GM19025 (cell line): ENCODE data around the gene SDC1.
"Not testable (repeated sequence)": the region's sequence is repeated elsewhere in the genome, so short reads cannot be mapped to it uniquely, and the experiment has no call there.

ENCODE experiments used
- ATAC-seq: cut with Tn5 transposase; IDR thresholded peaks from one replicate; pipeline ENCODE4 v1.9.1; 2021; ENCODE audit warnings: mild to moderate bottlenecking, low read depth, moderate library complexity; ENCODE audit not compliant: unreplicated experiment

SDC1 gene

DNA sequence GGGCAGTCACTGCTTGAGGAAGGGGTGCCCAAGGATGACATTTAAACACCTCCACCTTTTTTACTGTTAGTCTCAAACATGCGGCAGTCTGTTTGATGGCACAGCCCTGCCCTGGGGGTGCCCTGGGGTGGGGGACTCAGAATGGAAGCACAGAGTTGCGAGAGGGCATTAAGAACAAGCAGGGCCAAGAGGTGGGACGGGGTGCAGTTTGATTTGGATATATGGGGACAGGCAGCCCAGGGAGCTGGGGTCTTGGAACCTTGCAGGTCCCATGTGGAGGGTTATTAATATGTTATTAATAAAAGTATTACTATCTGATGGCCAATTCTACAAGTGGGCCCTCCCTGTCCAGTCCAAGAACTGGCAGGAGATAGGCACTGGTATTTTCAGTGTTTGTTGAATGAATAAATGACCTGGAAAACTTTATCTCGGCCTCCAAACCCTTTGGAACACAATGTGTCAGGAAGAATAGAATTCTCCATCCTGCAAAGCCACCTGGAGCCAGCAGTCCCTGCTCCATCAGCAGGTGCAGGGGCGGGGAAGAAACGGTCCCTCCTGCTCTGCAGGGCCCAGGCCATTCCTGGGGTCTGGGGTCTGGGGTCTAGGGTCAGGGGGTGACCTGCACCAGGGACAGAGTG lies 25.2 kb downstream of the SDC1 start:
- ATAC-seq: no peak

DNA sequence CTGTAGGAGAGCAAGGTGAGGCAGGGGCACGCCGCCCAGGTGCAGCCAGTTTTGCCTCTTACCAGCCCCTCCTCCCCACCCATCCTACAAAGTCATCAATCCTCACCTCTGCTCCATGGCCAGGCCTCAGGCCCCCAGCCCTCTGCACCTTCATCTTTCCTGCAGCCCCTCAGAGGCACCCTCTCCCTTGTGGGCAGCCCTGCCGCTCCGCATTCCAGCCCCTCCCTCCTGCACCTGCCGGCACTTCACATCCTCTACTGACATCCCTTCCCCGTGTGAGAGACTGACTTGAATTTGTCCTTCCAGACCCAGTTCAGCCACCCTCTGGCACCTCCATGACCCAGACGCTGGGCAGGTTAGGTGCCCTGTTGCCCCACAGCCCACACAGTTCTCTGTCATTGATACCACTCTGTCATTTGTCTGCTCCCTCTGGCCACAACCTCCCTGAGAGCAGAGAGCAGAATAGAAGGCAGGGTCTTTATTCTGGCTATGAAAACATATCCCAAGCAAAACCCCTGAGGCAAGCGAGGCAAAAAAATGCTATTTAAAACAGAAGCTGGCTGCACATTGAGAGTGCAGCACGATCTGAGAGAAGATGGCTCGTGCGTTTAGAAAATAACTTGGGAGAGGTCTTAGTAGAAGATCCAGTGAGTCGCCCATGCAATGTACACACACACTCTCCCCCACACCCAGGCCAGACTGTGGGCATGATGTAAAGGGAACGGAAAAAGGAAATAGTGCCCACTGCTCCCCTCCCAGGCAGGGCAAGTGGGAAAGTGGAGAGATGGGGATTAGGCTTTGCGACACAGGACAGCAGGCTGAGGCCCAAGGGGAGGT lies 25.9 kb downstream of the SDC1 start:
- ATAC-seq: no peak

DNA sequence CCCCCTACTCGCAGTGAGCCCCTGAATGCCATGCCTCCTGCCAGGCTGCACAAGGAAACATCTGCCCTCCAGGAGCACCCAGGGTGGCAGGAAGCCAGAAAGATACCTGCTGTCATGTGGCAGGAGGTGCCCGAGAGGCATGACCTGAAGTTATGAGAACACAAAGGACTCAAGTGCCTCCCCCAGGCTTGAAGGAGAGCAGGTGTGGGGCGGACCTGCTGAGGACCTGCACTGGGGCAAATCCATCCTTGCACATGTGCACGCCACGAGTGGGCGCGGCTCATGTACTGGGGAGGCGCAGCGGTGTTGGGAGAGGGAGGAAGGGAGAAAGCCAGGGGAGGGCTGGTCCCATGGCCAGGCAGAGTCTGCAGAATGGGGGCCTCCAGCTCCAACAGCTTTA lies 26.9 kb downstream of the SDC1 start:
- no peak for ATAC-seq

DNA sequence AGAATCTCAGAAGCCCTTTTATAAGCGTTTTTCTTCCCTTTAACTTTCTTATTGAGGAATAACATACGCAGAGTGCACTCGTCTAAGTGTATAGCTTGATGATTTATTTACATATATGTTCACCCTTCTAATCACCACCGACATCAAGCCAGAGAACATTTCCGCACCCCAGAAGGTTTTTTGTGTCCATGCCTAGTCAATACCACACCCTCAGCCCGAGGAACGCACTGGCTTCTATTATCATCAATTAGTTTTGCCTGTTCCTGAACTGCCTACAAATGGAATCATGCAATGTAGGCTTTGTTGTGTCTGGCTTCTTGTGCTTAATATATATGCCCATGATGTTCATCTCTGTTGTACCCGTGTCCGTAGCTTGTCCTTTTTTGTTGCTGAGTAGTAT lies 27.7 kb downstream of the SDC1 start:
- no peak for ATAC-seq

DNA sequence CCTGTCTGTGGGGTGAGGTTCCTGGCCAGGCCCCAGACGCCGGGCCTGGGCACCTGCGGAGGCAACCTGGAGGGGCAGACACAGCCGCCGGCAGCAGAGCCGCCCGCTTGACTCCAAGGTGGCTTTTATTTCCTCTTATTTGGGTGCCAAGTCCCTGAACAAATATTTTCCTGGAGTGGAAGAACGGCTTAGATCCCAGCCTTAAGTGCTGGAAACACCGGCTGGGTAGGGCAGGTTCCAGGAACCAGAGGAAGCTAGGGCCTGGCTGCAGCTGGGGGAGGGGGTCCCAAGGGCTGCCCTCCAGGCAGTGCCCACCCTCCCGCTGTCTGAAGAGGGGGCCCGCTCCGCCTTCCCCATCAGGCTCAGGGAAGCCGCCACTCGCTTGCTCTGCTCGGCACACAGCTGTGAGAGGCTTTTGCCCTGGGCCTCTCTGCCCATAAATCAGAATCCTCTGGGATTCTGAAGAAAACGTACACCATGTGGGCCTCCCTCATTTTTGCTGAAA lies 28.2 kb downstream of the SDC1 start:
- ATAC-seq: no peak

DNA sequence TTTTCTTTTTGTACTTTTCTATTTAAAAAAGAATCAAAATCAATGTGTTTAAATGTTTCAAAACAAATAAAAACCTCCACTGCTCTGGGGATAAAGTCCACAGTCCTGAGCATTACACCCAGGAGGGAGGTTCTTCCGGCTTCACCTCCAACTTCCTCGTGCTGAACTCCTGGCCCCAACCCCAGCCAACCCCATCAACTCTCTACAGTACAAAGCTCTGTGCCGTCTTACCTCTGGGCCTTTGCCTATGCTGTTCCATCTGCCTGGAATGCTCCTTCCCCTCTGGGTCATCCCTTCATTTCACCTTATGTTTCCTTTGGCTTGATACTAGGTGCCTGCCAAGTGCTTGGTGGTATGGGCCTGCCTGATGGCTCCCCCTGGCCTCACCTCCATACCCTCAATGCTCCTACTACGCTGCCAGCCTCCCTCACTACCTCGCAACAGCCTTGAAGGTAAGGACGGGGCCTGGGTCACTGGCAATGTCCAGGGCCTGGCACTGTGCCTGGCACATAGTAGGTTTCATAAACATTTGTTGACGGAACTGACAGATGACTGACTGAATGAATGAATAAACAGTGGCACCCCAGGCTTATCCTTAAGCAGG lies 28.8 kb downstream of the SDC1 start:
- no peak for ATAC-seq

DNA sequence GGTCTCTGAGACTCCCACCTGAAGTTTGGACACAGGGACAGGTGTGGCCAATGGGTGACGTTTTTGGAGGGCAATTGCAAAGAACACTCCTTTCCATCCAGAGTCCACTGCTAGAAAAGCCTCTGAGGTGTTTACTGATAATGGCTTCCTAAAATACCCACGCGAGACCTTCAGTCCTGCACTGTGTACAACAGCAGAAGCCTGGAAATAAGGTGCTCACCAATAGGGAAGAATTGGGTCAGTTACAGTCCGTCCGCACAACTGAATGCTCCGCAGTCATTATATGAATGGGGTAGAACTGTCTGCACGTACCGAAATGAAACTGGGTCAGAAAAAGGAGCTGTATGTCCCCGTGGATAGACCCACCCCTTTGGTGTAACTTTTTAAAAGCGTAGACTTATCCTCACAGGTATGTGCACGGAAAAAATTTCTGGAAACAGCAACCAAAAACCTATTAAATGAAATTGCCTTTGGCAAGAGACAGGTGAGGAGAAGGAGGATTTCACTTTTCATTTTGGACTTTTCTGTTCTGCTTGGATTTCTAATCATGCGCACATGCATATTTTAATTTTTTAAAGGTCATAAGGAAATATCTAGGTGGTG lies 29.4 kb downstream of the SDC1 start:
- ATAC-seq: no peak

DNA sequence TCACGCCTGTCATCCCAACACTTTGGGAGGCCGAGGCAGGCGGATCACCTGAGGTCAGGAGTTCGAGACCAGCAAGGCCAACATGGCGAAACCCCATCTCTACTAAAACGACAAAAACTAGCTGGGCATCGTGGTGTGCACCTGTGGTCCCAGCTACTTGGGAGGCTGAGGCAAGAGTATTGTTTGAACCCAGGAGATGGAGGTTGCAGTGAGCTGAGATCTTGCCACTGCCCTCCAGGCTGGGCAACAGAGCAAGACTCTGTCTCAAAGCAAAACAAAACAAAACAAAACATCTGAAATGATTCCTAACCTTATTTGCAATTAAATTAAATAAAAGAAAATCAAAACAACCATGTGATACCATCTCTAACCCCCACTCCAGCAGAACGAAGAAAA lies 29.9 kb downstream of the SDC1 start:
- not testable (repeated sequence) for ATAC-seq

DNA sequence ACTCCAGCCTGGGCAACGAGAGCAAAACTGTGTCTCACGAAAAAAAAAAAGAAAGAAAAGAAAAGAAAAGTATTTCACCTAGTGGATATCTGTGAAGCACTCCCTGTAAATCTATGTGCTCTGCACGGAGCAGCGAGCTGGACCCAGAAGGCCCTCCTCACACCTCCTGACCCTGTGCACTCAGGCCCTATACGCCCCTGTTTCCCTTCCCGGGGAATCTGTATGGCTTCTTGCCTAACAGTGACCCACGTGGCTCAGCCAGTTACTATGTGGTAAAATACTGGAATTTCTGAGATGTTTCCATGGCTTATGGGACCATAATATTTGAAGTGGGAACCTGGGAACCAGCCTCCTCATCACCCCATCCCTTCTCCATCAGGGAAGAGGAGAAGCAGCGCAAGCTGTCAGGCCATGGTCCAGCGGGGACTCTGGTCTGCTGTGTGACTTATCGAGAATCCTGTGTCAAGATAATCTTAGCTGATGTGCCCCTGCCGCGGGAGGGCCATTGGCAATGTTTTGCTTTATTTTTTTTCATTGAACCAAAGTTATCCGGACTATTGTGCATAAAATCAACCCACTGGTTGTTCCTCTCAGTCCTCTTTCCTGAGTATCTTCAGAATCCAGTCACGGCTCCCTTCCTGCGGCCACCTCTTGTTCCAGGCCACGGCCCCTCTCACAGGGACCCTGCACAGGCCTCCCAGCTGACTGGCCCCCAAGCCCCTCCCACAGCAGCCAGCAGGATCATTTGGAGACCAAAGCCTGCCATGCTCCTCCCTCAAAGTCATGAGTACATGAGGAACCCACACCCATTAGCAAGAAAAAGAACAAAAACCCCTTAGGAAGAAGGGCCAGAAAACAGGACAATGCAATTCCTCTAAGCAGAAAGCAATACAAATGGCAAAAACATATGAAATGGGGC lies 30.6 kb downstream of the SDC1 start:
- no peak for ATAC-seq

DNA sequence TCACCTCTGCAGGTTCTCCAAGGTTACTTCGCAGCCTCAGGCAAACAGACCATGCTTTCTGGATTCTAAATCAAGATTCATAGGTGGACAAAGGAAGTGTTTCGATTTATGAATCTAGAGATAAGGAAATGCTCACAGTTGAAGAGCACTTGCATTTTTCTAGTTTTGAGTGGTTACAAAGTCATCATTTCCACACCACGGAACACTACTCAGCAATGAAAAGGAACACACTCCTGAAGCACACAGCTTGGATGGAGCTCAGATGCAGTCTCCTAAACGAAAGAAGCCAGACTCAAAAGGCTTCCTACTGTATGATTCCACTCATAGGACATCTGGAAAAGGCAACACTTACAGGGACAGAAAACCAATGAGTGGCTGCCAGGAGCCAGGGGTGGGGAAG lies 31.7 kb downstream of the SDC1 start:
- no peak for ATAC-seq

DNA sequence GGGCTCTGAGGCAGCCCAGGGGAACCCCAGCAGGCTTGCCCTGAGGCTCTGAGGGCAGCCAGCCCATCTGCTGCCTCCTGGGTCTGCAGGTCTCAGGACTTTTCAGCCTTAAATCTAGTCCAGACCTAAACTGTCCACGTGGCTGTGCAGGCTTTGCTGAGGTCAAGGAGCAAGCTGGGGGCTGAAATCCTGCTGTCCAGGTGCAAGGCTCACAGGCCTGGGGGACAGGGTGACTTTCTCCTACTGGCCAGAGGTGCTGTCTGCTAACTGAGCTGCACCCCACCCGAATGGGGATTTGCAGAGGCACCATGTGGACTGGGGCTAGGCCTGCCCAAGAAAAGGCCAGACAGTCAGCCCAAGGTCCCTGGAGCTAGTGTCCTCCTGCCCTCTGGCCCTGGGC lies 32.1 kb downstream of the SDC1 start:
- ATAC-seq: no peak

DNA sequence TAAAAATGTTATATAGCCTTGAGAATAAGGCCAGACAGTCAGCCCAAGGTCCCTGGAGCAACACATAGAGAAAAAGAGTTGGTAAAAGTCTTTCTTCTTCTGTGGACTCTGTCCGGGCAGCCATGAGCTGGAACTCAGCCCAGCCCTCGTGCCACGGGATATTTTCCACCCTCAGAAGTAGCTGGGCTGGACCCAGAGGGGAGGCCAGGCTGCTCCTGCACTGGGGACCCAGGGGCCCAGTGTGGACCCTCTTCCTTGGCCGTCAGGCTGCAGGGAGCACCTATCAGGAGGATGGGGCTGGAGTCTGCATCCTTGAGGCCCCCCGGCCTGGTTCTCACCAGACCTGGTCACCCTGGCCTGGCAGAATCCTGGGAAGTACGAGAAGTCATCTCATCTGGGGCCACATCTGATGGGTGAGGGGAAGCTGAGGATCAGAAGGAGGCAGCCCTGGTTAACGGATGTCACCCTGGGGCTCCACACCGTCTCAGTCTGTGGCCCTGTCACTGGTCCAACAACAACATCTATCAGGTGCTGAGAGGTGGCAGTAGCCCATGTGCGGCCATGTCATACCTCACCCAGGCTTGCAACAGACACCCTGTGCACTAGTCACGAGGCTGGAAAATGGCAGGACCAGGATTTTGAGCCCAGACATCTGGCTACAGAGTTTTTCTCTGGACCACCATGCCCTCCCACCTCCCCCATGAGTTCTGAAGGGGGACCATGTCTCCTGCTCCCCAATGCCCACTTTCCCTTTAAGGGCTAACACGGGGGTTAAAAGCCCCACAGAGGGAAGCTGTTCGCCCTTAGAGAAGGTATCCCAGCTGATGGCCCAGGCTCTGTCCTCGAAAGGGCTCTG lies 33.0 kb downstream of the SDC1 start:
- no peak for ATAC-seq

DNA sequence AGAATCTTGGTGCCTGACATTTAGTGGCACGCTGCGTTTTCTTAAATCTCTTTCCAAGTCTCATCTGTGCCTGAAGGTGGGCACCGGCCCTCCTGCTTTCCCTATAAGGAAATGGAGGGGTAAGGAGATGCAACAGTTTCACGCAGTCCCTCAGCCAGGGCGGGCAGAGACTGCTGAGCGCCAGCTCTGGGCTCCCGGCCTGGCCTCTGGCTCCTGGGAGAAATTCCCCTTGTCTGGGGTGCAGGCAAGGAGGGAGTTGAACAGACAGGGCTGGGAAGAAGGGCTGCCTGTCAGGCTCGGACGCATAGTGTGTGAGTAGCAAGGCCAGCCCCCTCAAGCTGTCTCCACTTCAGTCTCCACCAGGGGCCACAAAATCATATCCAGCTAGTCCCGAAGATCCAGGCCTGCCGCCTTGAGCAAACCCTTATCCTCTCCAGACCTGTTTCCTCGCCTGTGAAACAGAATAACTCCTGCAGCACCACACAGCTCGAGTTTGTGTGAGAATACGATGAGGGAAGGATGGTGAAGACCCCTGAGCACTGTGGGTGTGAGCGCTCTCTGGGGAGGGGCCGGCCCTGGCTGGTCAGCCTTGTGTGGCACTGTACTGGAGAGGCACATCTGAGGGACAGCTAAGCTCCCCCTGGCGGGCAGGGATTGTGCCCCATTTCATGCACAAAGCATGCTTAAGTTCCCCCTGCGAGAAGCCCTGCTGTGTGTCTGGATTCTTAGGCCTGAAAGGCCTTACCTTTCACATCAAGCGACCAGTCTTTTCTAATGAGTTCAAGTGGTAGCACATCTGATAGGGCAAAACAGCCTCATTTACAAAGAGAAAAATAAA lies 33.8 kb downstream of the SDC1 start:
- ATAC-seq: peak; percentile 51

DNA sequence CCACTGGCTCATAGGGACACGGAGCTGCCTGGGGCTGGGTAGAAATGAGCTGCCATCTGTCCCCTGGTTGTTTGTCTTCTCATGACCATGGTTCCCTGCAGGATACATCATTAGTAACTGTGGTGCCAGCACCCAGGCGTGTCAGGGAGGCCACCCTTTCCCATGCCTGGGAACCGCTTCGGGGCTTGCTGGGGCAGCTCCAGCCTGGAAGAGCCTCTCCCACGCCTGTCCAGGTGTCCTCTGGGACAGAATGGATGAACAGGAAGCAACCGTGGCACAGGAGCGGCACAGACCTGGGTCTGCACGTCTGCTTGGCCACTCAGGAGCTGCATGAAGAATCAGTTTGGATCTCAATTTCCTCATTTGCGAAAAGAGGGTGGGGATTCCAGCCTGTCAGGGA lies 34.8 kb downstream of the SDC1 start:
- no peak for ATAC-seq

DNA sequence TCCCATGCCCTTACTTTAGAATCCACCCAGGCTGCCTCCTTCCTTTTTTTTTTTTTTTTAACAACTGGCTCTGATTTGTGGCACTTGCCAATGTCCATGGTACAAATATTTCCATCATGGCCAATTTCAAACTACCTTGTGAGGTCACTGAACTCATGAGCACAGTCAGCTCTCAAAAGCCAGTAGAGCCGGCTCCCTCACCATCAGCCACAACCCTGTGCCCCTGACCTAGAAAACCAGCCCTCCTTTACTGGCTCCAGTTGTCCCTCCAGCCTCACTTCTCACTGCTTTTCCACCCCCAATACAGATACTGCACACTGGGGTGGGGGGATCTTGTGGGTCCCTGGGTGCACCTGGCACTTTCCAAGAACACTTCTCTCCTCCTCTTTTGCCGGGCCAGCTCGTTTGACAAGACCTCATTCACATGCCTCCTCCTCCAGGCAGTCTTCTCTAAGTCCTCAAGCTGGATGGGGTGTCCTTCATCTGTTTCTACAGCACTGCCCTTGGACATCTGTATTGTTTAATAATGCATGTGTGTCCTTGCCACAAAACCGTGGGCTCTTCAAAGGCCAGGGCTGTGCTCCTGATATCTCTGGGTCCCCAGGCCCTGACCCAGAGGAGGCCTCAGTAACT lies 35.5 kb downstream of the SDC1 start:
- ATAC-seq: no peak

DNA sequence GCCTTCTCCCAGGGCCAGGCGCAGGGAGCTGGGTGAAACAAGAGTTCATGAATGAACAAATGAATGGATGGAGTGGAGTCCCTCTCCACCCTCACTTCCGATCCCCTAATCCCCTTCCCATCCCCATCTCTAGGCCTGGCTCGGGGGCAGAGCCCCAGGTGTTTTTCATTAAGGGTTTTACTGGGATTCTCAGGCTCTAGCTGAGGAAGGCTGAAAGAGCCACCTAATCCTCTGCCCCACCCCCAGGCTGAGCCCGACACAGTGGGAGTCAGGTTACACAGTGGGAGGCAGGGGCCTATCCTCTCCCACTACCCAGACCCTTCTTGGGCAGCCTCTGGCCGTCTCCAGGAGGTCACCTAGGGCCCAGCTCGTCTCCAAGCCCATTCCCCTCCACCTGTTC lies 36.1 kb downstream of the SDC1 start:
- no peak for ATAC-seq

DNA sequence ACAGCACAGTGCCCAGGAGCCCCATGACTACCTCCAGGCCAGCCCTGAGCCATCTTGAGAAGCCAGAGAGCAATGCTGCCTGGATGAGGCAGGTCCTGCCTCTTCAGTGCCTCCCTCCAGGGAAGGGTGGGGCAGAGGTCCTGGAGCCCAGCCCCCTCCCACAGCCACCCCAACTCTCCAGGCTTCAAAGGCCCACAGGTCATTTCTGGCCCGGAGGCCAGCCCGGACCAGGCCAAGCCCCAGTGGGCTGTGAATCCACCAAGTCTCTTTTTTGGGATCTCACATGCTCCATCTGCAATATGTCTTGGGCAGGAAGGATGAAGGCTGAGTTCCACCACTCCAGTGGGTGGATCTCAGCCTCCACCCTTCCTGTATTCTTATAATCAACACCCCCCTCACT lies 36.7 kb downstream of the SDC1 start:
- ATAC-seq: no peak

DNA sequence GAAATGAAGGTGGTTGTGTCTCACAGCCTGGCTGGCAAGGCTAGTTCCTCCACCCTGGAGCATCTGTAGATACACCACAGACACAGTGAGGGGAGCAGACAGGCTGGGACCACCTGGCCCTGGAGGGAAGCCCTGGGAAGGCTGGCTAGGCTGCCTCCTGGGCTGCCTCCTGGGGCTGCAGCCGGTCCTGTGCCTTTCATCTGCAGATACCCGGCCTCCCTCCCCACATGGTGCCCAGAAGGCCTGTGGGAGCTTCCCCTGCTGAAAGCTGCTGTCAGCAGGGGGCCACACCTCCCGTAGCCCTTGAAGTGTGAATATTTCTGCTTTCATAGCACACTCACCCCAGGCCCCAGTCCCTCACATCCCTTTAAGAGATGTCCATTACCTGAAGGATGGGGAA lies 37.6 kb downstream of the SDC1 start:
- no peak for ATAC-seq
